Activated naive CD8-positive, alpha-beta T cell treated with anti-CD3 and anti-CD28 coated beads for 36 hours (primary cell): ENCODE measurements around the gene TMEM192. TPM values are rescaled to one million over a fixed set of nuclear protein-coding genes. Genes with fewer than 3 reads are reported as not detected.
"Not testable (repeated sequence)": the region's sequence is repeated elsewhere in the genome, so short reads cannot be mapped to it uniquely, and the experiment has no call there.

Source experiments
- DNase-seq: peaks from one replicate; pipeline ENCODE4 v3.0.0; 2021
- H3K27ac Mint-ChIP-seq: one replicate; pipeline ENCODE4 v1.8.0; 2022; ENCODE audit warnings: mild to moderate bottlenecking, moderate library complexity, mixed read lengths
- H3K27me3 Mint-ChIP-seq: one replicate; pipeline ENCODE4 v1.8.0; 2022; ENCODE audit warnings: mild to moderate bottlenecking, mixed read lengths
- H3K36me3 Mint-ChIP-seq: one replicate; pipeline ENCODE4 v1.8.0; 2021; ENCODE audit warnings: mild to moderate bottlenecking, mixed read lengths
- H3K4me1 Mint-ChIP-seq: one replicate; pipeline ENCODE4 v1.8.0; 2021; ENCODE audit warnings: mixed read lengths
- H3K4me3 Mint-ChIP-seq: one replicate; pipeline ENCODE4 v1.8.0; 2022; ENCODE audit warnings: mild to moderate bottlenecking, moderate library complexity, mixed read lengths
- H3K9me3 Mint-ChIP-seq: one replicate; pipeline ENCODE4 v1.8.0; 2022; ENCODE audit warnings: mixed read lengths
- total RNA-seq, 2 experiments: library from RNA; stranded (reverse); gene quantifications; one replicate each; pipeline ENCODE4 v1.2.3, GENCODE V29; 2021

The TMEM192 gene
- total RNA-seq, 2 experiments from 2014 or later = 13.2 to 14.9 TPM

DNA sequence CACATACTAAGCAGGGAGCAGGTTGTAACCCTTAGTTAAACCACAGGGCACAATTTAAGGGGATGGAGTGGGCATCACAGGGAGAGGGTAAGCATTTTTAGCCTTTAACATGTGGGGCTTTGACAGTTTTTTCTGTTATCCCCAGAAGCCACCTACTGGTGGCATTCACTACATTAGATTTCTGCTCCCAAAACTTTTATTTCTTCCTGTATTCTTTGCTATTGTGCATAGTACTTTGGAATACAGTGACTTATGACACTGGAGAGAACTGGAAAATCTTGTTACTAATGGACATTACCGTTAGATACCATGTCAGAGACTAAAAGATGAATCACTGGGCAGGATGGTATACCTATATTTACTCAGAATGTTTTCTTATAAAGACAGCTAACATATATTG, 51.7 kb downstream of the TMEM192 start:
- Mint-ChIP-seq H3K4me3 (no peak overlapping the region), H3K36me3 (no peaks in the 10 kb centered on the region)

DNA sequence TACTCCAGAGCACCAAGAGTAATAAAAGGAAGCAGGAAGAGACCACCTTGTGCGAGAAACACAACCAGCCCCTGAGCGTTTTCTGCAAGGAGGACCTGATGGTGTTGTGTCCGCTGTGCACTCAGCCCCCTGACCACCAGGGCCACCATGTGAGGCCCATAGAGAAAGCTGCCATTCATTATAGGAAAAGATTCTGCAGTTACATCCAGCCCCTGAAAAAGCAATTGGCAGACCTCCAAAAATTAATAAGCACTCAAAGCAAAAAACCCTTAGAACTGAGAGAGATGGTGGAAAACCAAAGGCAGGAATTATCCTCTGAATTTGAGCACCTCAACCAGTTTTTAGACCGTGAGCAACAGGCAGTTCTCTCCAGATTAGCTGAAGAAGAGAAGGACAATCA, 53.3 kb downstream of the TMEM192 start:
- no peaks in the 10 kb centered on the region for H3K36me3 Mint-ChIP-seq
- H3K27me3 Mint-ChIP-seq = peaks cover 5% of the 10 kb centered on the region
- no peak for DNase-seq
- H3K4me1 Mint-ChIP-seq = no peaks in the 10 kb centered on the region
- no peak overlapping the region for H3K27ac Mint-ChIP-seq
- H3K4me3 Mint-ChIP-seq = no peak overlapping the region
- H3K9me3 Mint-ChIP-seq = no peaks in the 10 kb centered on the region

More for the DNA sequence above, 51.7 kb downstream of the TMEM192 start:
- H3K27ac Mint-ChIP-seq = no peak overlapping the region
- H3K9me3 Mint-ChIP-seq = no peaks in the 10 kb centered on the region
- H3K27me3 Mint-ChIP-seq = no peaks in the 10 kb centered on the region
- no peak for DNase-seq
- no peaks in the 10 kb centered on the region for H3K4me1 Mint-ChIP-seq

DNA sequence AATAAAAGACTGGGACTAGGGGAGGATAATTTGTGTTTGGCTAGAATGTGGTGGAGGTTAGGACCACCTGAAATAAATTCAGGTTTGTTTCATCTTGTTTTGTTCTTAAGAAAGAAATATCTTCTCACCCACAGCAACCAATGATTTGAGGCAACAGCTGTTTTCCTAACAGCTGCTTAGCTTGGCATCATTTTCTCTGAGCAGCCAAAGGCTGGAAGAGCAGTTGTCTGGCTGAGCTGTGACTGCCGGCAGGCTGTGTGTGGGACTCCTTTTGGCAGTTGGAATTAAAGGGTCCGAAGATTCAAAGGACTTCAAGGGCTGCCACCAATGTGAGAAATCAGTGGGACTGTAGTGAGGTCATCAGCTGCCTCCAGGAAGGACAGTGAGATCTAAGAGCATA, 54.0 kb downstream of the TMEM192 start:
- Mint-ChIP-seq H3K36me3 (no peaks in the 10 kb centered on the region), H3K4me3 (no peak overlapping the region), H3K4me1 (no peaks in the 10 kb centered on the region), H3K27ac (no peak overlapping the region), H3K27me3 (peaks cover 5% of the 10 kb centered on the region), H3K9me3 (no peaks in the 10 kb centered on the region)
- no peak for DNase-seq

DNA sequence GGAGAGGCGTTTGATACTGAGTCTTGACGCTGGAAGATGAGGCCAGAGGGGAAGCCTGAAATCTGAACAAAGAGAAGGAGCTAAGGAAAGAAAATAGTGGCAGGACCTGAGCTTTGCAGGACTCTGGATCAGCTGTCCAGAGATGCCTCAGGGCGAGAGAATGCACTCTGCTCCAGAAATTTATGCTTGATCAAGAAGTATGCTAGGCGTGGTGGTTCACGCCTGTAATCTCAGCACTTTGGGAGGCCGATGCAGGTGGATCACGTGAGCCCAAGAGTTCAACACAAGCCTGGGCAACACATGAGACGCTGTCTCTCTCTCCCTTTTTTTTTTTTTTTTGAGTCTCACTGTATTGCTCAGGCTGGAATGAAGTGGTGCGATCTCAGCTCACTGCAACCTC, 57.1 kb downstream of the TMEM192 start:
- Mint-ChIP-seq H3K27me3 (peaks cover 9% of the 10 kb centered on the region), H3K9me3 (no peaks in the 10 kb centered on the region), H3K4me3 (no peak overlapping the region), H3K27ac (no peak overlapping the region), H3K4me1 (no peaks in the 10 kb centered on the region), H3K36me3 (no peaks in the 10 kb centered on the region)
- DNase-seq = no peak

DNA sequence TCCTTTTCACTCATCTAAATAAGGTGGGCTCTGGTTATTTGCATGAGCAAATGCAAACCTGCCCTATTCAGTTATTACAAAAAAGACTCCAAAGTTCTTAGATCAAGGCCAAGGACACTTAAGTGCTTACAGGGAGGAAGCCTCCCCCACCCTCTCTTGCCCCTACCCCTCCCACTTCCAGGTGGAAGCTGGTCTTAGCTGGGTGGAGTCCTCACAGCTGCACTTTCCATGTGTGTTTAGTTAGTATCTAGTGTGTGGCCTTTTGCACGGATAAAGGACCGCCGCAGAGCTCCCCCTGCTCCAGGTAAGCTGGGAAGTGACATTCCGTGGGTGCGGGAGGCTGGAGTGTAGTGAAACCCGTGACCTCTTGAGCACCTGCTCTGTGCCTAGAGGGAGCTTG, 59.0 kb downstream of the TMEM192 start, which contains the start of gene TRIM75:
Gene TRIM75, plus strand, starts transcription at position 222 of the 400 bp plus-strand sequence. CDS start 5,282 bp downstream, outside the sequence.
- no peaks in the 10 kb centered on the region for H3K9me3 Mint-ChIP-seq
- peaks cover 9% of the 10 kb centered on the region for H3K27me3 Mint-ChIP-seq
- no peak for DNase-seq
- H3K27ac Mint-ChIP-seq = no peak within 1 kb of the TSS
- H3K36me3 Mint-ChIP-seq = no peaks in the 10 kb centered on the region
- no peak within 1 kb of the TSS for H3K4me3 Mint-ChIP-seq
- H3K4me1 Mint-ChIP-seq = no peaks in the 10 kb centered on the region

DNA sequence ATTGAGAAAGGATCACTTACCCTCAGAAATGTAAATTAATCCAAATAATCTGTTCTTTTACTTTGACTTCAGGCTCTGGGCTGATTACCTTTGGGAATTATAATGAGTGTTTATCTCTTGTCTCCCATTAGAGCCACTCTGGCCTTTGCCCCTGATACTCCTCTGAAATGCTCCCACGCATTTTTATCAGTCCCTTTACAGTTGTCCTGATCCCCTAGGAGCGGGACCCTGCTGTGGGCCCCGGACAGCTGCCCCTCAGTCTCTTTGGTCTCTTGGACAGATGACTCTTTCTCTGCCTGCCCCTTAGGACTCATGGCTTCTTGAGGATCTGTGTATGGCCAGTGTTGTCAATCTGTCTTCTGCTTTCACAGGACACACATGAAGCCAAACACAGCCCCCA, 60.0 kb downstream of the TMEM192 start:
- H3K36me3 Mint-ChIP-seq = no peaks in the 10 kb centered on the region
- no peaks in the 10 kb centered on the region for H3K9me3 Mint-ChIP-seq
- H3K27ac Mint-ChIP-seq = no peak overlapping the region
- H3K4me3 Mint-ChIP-seq = no peak overlapping the region
- H3K27me3 Mint-ChIP-seq = peaks cover 9% of the 10 kb centered on the region
- DNase-seq = no peak
- H3K4me1 Mint-ChIP-seq = no peaks in the 10 kb centered on the region

DNA sequence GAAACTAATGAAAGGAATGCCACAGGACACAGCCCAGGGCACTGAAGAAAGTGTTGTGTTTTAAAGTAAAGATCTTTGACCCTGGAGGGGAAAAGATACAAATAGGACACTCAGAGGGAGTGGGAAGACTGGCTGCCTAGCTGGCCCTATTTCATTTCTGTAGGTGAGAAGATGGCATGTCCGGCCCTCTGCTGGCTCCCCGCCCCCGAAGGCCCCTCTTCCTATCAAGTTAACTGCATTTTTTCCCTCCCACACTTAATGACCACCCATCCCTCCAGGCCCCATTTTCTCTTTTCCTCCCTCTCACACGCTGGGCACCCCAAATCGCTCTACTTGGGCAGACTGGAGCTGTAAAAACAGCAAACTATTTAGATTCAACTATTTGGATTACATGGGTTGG, 64.5 kb downstream of the TMEM192 start:
- no peaks in the 10 kb centered on the region for H3K36me3 Mint-ChIP-seq
- DNase-seq = no peak
- H3K4me1 Mint-ChIP-seq = no peaks in the 10 kb centered on the region
- no peaks in the 10 kb centered on the region for H3K9me3 Mint-ChIP-seq
- H3K27ac Mint-ChIP-seq = no peak overlapping the region
- H3K4me3 Mint-ChIP-seq = no peak overlapping the region
- H3K27me3 Mint-ChIP-seq = peaks cover 4% of the 10 kb centered on the region

DNA sequence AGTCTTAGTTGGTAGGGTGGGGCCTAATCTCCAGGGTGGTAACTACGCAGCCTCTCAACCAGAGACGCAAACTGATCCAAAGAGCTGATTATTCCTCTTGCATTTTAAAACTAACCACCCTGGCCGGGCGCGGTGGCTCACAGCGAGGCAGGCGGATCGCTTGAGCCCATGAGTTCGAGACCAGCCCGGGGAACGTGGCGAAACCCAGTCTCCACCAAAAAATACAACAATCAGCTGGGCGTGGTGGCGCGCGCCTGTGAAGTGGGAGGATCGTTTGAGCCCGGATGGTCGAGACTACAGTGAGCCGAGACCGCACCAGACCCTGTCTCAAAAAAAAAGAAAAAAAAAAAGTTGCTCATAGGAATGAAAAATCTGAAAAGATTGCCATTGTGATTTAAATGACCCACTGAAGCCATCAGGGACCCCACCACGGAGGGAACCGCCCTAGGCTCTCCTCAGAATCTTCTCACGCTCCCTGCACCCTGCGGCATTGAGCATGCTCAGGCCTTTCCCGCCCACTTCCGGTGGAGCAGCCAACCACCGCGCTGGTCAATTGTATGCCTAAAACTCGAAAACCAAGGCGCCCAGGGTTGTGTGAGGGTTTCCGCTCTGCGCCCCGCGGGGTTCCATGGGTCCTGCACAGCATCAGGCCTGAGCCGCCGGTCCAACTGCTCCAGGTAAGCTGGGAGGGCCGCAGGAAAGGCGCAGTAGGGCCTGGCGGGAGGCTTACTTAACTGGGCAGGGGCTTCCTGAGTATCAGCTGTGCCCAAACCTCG, 81.0 kb downstream of the TMEM192 start, which contains the start of gene TRIM60:
Gene TRIM60, plus strand, starts transcription at position 564 of the 776 bp plus-strand sequence. CDS start 8,074 bp downstream, outside the sequence.
- no peaks in the 10 kb centered on the region for H3K36me3 Mint-ChIP-seq
- H3K9me3 Mint-ChIP-seq = no peaks in the 10 kb centered on the region
- H3K27me3 Mint-ChIP-seq = peaks cover 7% of the 10 kb centered on the region
- H3K4me3 Mint-ChIP-seq = no peak within 1 kb of the TSS
- H3K27ac Mint-ChIP-seq = no peak within 1 kb of the TSS
- DNase-seq = no peak
- H3K4me1 Mint-ChIP-seq = no peaks in the 10 kb centered on the region

DNA sequence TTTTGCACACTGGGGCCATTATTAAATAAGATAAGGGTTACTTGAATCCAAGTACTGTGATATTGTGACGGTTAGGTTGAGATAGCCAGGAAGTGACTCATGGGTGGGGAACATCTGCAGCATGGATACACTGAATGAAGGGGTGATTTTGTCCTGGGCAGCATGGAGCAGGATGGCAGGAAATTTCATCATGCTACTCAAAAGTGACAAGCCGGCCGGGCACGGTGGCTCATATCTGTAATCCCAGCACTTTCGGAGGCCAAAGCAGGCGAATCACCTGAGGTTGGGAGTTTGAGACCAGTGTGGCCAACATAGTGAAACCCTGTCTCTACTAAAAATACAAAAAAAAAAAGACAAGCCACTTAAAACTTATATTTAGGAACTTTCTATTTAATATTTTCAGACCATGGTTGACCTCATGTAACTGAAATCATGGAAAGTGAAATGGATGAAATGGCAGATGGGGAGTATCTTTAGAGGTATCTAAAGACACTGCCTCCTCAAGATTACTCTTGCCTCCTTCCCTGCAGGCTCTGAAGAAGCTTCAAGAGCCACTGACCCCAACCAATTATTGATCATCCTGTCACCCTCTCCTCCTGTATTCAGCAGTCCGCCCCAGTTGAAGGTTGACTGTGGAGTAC, 84.8 kb downstream of the TMEM192 start:
- no peak for DNase-seq
- H3K27me3 Mint-ChIP-seq = peaks cover 9% of the 10 kb centered on the region
- no peaks in the 10 kb centered on the region for H3K9me3 Mint-ChIP-seq
- no peaks in the 10 kb centered on the region for H3K36me3 Mint-ChIP-seq
- no peaks in the 10 kb centered on the region for H3K4me1 Mint-ChIP-seq
- no peak overlapping the region for H3K27ac Mint-ChIP-seq
- H3K4me3 Mint-ChIP-seq = no peak overlapping the region

DNA sequence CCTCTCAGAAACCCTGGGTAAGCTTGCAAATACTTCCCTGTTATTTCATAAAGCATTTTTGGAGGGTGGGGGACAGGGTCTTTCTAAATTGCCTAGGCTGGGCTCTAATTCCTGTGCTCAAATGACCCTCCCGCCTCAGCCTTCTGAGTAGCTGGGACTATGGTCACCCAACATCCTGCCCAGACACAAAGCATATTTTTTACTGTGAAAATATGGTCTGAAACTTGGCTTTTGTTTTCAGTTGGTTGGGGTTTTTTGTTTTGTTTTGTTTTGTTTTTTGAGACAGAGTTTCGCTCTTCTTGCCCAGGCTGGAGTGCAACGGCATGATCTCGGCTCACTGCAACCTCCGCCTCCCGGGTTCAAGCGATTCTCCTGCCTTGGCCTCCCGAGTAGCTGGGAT, 86.9 kb downstream of the TMEM192 start:
- H3K4me1 Mint-ChIP-seq, H3K27ac Mint-ChIP-seq, H3K9me3 Mint-ChIP-seq, H3K4me3 Mint-ChIP-seq, DNase-seq, H3K36me3 Mint-ChIP-seq: not testable (repeated sequence)
- H3K27me3 Mint-ChIP-seq = peaks cover 13% of the 10 kb centered on the region

Other genes starting within 250 kb of the TMEM192 start
- gene APELA, start 235.7 kb downstream of the TMEM192 start, total RNA-seq = not detected
- 1 to 10 TPM; 3.4 to 4.1 TPM for gene TRIM61, start 135.2 kb downstream of the TMEM192 start, total RNA-seq
- gene TRIM60, start 80.9 kb downstream of the TMEM192 start, total RNA-seq = not detected
- gene TRIM75, start 59.0 kb downstream of the TMEM192 start, total RNA-seq = not detected
- 10 to 100 TPM; 23.7 to 28.0 TPM for gene KLHL2, start 94.7 kb upstream of the TMEM192 start, total RNA-seq
- 10 to 100 TPM; 29.2 to 30.0 TPM for gene MSMO1, start 214.8 kb upstream of the TMEM192 start, total RNA-seq